Measurements from ENCODE around the gene CSNK1D. TPM values are rescaled to one million over a fixed set of nuclear protein-coding genes. Genes with fewer than 3 reads are reported as not detected.
A peak's percentile ranks its signal among the peaks of the same experiment; 100 is the strongest.

CSNK1D gene
- total RNA-seq, 1 experiment from 2014 or later = 33.7 TPM

- H3K27ac ChIP-seq = no peak overlapping the region
- H3K27me3 ChIP-seq (replicated peaks) = peaks cover 8% of the 10 kb centered on the region
- no peak for DNase-seq (ENCODE audit: low read depth in 1 of 2, low spot score in 2 of 2)
Observed at GRCh38 chr17:82302991-82303943, 29.8 kb upstream of the CSNK1D start.

GRCh38 chr17:82302568-82302963, 29.1 kb upstream of the CSNK1D start:
- Histone ChIP-seq H3K4me1 (replicated peaks) (peaks cover 21% of the 10 kb centered on the region), H3K36me3 (no peaks in the 10 kb centered on the region), H3K27me3 (replicated peaks) (peaks cover 1% of the 10 kb centered on the region), H3K9me3 (replicated peaks) (no peaks in the 10 kb centered on the region), H3K27ac (no peak overlapping the region), H3K4me3 (no peak overlapping the region)
- no peak for DNase-seq (ENCODE audit: low read depth in 1 of 2, low spot score in 2 of 2)

More at GRCh38 chr17:82302991-82303943, 29.8 kb upstream of the CSNK1D start:
- H3K9me3 ChIP-seq (replicated peaks) = no peaks in the 10 kb centered on the region
- H3K36me3 ChIP-seq = no peaks in the 10 kb centered on the region
- peaks cover 14% of the 10 kb centered on the region for H3K4me1 ChIP-seq (replicated peaks)
- H3K4me3 ChIP-seq = no peak overlapping the region

- Histone ChIP-seq H3K4me1 (replicated peaks) (peaks cover 26% of the 10 kb centered on the region), H3K36me3 (no peaks in the 10 kb centered on the region)
Observed at GRCh38 chr17:82301916-82302567, 28.5 kb upstream of the CSNK1D start.

GRCh38 chr17:82301300-82301915, 27.9 kb upstream of the CSNK1D start:
- peak in 1 of 2 experiments; percentile 53 for DNase-seq (ENCODE audit: low read depth in 1 of 2, low spot score in 2 of 2)
- Histone ChIP-seq H3K27me3 (replicated peaks) (no peaks in the 10 kb centered on the region), H3K4me1 (replicated peaks) (peaks cover 33% of the 10 kb centered on the region), H3K4me3 (no peak overlapping the region), H3K27ac (no peak overlapping the region), H3K9me3 (replicated peaks) (no peaks in the 10 kb centered on the region), H3K36me3 (no peaks in the 10 kb centered on the region)

More at GRCh38 chr17:82301916-82302567, 28.5 kb upstream of the CSNK1D start:
- Histone ChIP-seq H3K27me3 (replicated peaks) (no peaks in the 10 kb centered on the region), H3K9me3 (replicated peaks) (no peaks in the 10 kb centered on the region), H3K4me3 (no peak overlapping the region), H3K27ac (no peak overlapping the region)
- no peak for DNase-seq (ENCODE audit: low read depth in 1 of 2, low spot score in 2 of 2)

- H3K36me3 ChIP-seq = no peaks in the 10 kb centered on the region
- H3K27ac ChIP-seq = no peak overlapping the region
- no peaks in the 10 kb centered on the region for H3K9me3 ChIP-seq (replicated peaks)
- H3K4me1 ChIP-seq (replicated peaks) = peaks cover 34% of the 10 kb centered on the region
- no peaks in the 10 kb centered on the region for H3K27me3 ChIP-seq (replicated peaks)
- peak; percentile 60 to 85 for DNase-seq (ENCODE audit: low read depth in 1 of 2, low spot score in 2 of 2)
- H3K4me3 ChIP-seq = no peak overlapping the region
Observed at GRCh38 chr17:82300707-82301270, 27.3 kb upstream of the CSNK1D start.

- DNase-seq (ENCODE audit: low read depth in 1 of 2, low spot score in 2 of 2) = no peak
- no peak overlapping the region for H3K4me3 ChIP-seq
- no peaks in the 10 kb centered on the region for H3K9me3 ChIP-seq (replicated peaks)
- peaks cover 35% of the 10 kb centered on the region for H3K4me1 ChIP-seq (replicated peaks)
- H3K27me3 ChIP-seq (replicated peaks) = no peaks in the 10 kb centered on the region
- no peak overlapping the region for H3K27ac ChIP-seq
- H3K36me3 ChIP-seq = no peaks in the 10 kb centered on the region
Observed at GRCh38 chr17:82300228-82300627, 26.7 kb upstream of the CSNK1D start.

- Histone ChIP-seq H3K27ac (no peak overlapping the region), H3K4me3 (no peak overlapping the region), H3K36me3 (no peaks in the 10 kb centered on the region), H3K9me3 (replicated peaks) (no peaks in the 10 kb centered on the region), H3K4me1 (replicated peaks) (peaks cover 43% of the 10 kb centered on the region), H3K27me3 (replicated peaks) (no peaks in the 10 kb centered on the region)
- no peak for DNase-seq (ENCODE audit: low read depth in 1 of 2, low spot score in 2 of 2)
Observed at GRCh38 chr17:82299452-82299851, 26.0 kb upstream of the CSNK1D start.

- Histone ChIP-seq H3K27ac (peak overlapping the region; percentile 82), H3K27me3 (replicated peaks) (no peaks in the 10 kb centered on the region), H3K36me3 (peaks cover 2% of the 10 kb centered on the region), H3K9me3 (replicated peaks) (no peaks in the 10 kb centered on the region), H3K4me1 (replicated peaks) (peaks cover 50% of the 10 kb centered on the region), H3K4me3 (peak overlapping the region; percentile 41)
- no peak for DNase-seq (ENCODE audit: low read depth in 1 of 2, low spot score in 2 of 2)
Observed at GRCh38 chr17:82298538-82299421, 25.3 kb upstream of the CSNK1D start.

GRCh38 chr17:82297714-82298537, 24.4 kb upstream of the CSNK1D start:
- peaks cover 6% of the 10 kb centered on the region for H3K36me3 ChIP-seq
- no peaks in the 10 kb centered on the region for H3K27me3 ChIP-seq (replicated peaks)
- no peaks in the 10 kb centered on the region for H3K9me3 ChIP-seq (replicated peaks)
- H3K4me3 ChIP-seq = peak overlapping the region; percentile 41
- H3K4me1 ChIP-seq (replicated peaks) = peaks cover 53% of the 10 kb centered on the region
- peak overlapping the region; percentile 82 for H3K27ac ChIP-seq
- peak; percentile 92 to 95 for DNase-seq (ENCODE audit: low read depth in 1 of 2, low spot score in 2 of 2)

- Histone ChIP-seq H3K9me3 (replicated peaks) (no peaks in the 10 kb centered on the region), H3K27me3 (replicated peaks) (no peaks in the 10 kb centered on the region), H3K4me1 (replicated peaks) (peaks cover 55% of the 10 kb centered on the region), H3K4me3 (peak overlapping the region; percentile 41), H3K36me3 (peaks cover 6% of the 10 kb centered on the region), H3K27ac (peak overlapping the region; percentile 82)
- peak; percentile 86 to 91 for DNase-seq (ENCODE audit: low read depth in 1 of 2, low spot score in 2 of 2)
Observed at GRCh38 chr17:82297280-82297713, 23.8 kb upstream of the CSNK1D start.

GRCh38 chr17:82296511-82297279, 23.2 kb upstream of the CSNK1D start:
- H3K27me3 ChIP-seq (replicated peaks) = no peaks in the 10 kb centered on the region
- H3K4me3 ChIP-seq = peak overlapping the region; percentile 41
- no peak for DNase-seq (ENCODE audit: low read depth in 1 of 2, low spot score in 2 of 2)
- peaks cover 6% of the 10 kb centered on the region for H3K36me3 ChIP-seq
- H3K27ac ChIP-seq = peak overlapping the region; percentile 82; the same call in 1 of the 2 replicates
- no peaks in the 10 kb centered on the region for H3K9me3 ChIP-seq (replicated peaks)
- H3K4me1 ChIP-seq (replicated peaks) = peaks cover 59% of the 10 kb centered on the region

GRCh38 chr17:82295472-82295814, 21.9 kb upstream of the CSNK1D start:
- Histone ChIP-seq H3K27ac (no peak overlapping the region), H3K4me1 (replicated peaks) (peaks cover 51% of the 10 kb centered on the region), H3K36me3 (peaks cover 6% of the 10 kb centered on the region), H3K9me3 (replicated peaks) (no peaks in the 10 kb centered on the region), H3K4me3 (no peak overlapping the region), H3K27me3 (replicated peaks) (no peaks in the 10 kb centered on the region)
- DNase-seq (ENCODE audit: low read depth in 1 of 2, low spot score in 2 of 2) = no peak

All from SJSA1 (cell line).